ENCODE measurements around the gene PCF11. TPM values are rescaled to one million over a fixed set of nuclear protein-coding genes. Genes with fewer than 3 reads are reported as not detected.

PCF11 gene
- total RNA-seq, 2 donors from 2014 or later, result 50.7 to 52.0 TPM

DNA sequence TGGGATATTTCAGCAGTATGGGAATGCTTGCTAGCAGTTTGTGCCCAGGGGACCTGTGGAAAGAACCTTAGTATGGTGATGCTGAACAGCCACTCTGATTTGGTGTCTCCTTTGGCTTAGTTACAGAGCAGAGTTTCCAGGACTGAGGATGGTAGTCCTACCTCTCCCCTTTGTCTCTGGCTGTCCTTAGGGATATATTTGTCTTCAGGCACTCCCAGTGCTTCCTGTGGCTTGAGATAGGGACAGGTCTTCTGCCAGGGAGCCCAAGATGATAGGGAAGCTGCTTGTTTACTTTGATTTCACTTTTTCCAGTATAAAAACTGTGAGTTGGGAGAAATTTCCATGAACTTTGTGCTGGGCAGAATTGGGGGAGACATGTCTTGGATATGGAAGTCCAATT is 64.8 kb downstream of the PCF11 start:
- DNase-seq, result no peak
- no peak for ATAC-seq
- intact Hi-C loops (cut with DNase I, micrococcal nuclease), result no loop called here

DNA sequence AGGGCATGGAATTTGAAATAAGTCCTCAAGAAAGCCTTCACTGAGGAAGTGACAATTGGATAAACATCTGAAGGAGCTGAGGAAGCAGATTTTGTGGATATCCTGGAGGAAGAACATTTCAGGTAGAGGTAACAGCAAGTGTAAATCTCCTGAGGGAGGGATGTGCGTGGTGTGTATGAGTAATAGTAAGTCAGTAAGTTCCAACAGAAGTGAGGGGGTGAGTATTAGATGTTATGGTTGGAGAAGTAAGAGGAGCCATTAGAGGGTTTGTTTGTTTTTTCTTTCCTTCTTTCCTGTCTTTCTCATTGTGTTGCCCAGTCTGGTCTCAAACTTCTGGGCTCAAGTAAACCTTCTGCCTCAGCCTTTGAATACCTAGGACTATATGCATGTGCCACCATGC is 65.6 kb downstream of the PCF11 start:
- intact Hi-C loops (cut with DNase I, micrococcal nuclease), result no loop called here
- DNase-seq (no peak), ATAC-seq (no peak)

DNA sequence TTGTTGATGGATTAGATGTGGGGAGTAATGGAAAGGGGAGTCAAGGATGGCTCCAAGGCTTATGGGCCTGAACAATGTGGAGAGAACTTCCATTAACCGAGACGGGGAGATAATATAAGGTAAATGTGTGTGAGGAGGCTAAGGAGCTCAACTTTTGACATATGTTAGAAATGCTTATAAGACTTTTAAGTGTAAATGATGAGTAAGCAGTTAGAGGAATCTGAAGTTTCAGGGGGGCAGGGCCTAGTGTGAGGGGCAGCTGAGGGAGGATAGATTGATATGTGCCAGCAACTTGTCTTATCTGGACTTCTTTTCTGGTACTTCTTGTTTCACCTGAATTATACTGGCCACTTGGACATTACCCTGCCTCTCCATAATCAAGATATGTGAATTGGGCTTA is 66.5 kb downstream of the PCF11 start:
- ATAC-seq (no peak), DNase-seq (no peak)
- intact Hi-C loops (cut with DNase I, micrococcal nuclease), result no loop called here

DNA sequence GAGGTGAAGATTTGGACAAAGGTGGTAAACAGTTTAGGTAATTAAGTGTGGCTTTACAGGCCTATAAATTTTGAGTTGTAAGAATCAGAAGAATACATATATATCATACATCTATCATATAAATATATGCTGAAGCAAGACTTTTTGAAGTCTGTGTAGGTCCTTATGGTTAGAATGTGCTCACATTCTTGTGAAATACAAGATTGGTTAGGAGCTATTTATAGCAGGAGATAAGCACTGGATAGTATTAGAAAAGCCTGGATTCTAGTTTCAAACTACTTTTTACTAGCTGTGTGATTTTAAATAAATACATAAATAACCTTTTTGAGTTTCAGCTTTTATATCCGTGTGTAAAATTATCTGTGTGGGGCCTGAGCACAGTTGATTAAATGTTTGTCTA is 78.9 kb downstream of the PCF11 start:
- ATAC-seq (no peak), DNase-seq (no peak)
- intact Hi-C loops (cut with DNase I, micrococcal nuclease), result no loop called here

Other genes starting within 250 kb of the PCF11 start
- 10 to 100 TPM in 1 of 2 donors, 1 to 10 TPM in 1; 5.9 to 24.3 TPM for gene RAB30, start 85.2 kb upstream of the PCF11 start, total RNA-seq
- 1 to 10 TPM; 7.2 to 8.6 TPM for gene ANKRD42, start 36.6 kb downstream of the PCF11 start, total RNA-seq
- gene CCDC90B, start 129.2 kb downstream of the PCF11 start, total RNA-seq, result 10 to 100 TPM; 20.0 to 26.0 TPM

All from left colon (tissue), 2 donors.